LNCAP (cell line): ENCODE measurements around the gene MID1.

Experiments
- TF ChIP-seq, protein P1 (sequence below): fragments of 450-650 bp; IDR thresholded peaks from 2 replicates; pipeline ENCODE4 v1.5.1; 2017; ENCODE audit warnings: mild to moderate bottlenecking

The MID1 gene

DNA sequence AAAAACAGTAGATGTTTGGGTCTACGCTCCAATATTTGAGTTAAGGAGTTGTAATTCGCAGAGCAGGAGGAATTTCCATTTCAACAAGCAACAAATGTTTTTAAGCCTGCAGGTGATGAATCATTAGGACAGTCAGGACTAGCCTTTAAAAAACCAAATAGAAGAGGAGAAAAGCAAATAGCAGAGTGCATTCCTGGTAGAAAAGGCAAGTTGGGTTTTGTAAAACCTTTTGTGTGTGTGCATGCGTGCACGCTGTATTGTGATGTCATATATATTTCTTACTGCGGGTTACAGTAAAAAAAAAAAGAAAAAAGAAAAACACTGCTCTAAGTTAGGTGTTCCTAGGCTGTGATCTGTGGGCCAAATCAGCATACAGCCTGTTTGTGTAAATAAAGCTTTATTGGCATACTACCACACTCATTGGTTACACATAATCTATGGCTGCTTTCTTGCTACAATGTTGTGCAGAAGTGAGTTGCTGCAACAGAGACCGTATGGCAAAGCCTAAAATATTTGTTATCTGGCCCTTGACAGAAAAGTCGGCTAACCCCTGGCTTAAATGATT, 135.6 kb downstream of the MID1 start:
- TF ChIP-seq, protein P1, sequence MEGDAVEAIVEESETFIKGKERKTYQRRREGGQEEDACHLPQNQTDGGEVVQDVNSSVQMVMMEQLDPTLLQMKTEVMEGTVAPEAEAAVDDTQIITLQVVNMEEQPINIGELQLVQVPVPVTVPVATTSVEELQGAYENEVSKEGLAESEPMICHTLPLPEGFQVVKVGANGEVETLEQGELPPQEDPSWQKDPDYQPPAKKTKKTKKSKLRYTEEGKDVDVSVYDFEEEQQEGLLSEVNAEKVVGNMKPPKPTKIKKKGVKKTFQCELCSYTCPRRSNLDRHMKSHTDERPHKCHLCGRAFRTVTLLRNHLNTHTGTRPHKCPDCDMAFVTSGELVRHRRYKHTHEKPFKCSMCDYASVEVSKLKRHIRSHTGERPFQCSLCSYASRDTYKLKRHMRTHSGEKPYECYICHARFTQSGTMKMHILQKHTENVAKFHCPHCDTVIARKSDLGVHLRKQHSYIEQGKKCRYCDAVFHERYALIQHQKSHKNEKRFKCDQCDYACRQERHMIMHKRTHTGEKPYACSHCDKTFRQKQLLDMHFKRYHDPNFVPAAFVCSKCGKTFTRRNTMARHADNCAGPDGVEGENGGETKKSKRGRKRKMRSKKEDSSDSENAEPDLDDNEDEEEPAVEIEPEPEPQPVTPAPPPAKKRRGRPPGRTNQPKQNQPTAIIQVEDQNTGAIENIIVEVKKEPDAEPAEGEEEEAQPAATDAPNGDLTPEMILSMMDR = no peak

GRCh38 chrX:10483191-10483831, 137.1 kb downstream of the MID1 start:
- TF ChIP-seq, protein P1 = no peak

GRCh38 chrX:10482708-10483107, 137.7 kb downstream of the MID1 start:
- TF ChIP-seq, protein P1 = no peak

DNA sequence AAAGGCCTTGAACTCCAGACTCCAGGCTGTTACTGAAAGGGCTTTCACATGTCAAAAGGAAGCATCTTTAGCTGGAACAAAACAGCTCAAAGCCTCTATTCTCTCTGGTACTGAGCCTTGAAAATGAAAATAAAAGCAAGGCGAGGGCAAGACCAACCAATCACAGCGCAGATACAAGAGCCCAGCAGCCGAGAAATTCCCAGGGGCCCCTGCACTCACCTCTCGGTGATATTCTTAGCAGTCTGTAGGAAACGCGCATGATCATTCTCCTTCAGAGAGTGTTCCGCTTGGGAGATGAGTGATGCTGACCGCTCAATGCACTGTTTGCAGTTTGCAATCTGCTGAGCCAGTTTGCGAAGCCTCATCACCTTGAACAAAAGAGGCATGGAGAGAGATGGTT, 138.1 kb downstream of the MID1 start:
- TF ChIP-seq, protein P1 = no peak

- TF ChIP-seq, protein P1 = no peak
These were observed 139.5 kb downstream of the MID1 start for GRCh38 chrX:10480861-10481260.

GRCh38 chrX:10479508-10479907, 140.9 kb downstream of the MID1 start:
- TF ChIP-seq, protein P1 = no peak

DNA sequence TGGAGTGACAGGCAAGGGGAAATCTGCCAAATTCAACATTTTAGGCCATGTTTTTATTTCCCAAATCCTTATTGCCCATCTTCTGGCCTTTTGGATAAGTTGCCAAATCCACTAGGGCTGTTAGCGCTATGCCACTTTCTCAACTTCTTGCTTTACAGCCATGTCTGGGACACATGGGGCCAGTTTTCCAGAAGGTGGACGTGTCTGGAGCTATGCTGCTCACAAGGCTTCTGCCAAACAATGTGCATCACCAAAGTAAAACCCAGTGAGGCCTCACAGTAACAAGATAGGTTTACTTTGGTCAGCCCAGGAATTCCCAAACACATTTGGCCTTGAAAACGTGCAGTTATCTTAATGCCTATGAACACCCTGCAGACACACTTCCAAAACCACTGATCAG, 142.9 kb downstream of the MID1 start:
- TF ChIP-seq, protein P1 = no peak
